ENCODE measurements around the gene ZBTB16.

Gene ZBTB16

DNA sequence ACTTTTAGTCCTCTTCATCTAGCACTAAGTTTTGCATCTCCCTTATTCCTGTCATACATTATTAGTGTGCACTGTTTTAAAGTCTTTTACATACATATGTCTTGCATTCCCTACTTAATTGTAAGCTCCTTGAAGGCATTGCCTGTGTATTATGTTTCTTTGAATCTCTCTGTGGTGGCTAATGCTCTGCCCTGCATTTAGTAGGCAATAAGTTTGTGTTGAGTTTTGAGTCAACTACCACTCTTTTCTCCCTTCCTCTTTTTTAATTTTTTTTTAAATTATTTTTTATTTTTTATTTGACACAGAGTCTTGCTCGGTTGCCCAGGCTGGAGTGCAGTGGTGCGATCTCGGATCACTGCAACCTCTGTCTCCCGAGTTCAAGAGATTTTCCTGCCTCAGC is 78.9 kb downstream of the ZBTB16 start:
- peaks cover 92% of the 10 kb centered on the region for H3K4me1 ChIP-seq (ENCODE audit: insufficient read depth, low read length)
- H3K9ac ChIP-seq (ENCODE audit: low read length): no peak overlapping the region
- no peak overlapping the region for H3K4me3 ChIP-seq (ENCODE audit: low read depth in 1 of 2, low read length in 2 of 2)
- no peaks in the 10 kb centered on the region for H3K9me3 ChIP-seq (ENCODE audit: low read length)
- H3K36me3 ChIP-seq (ENCODE audit: insufficient read depth, low read length): peaks cover 4% of the 10 kb centered on the region
- no peaks in the 10 kb centered on the region for H3K27me3 ChIP-seq (ENCODE audit: control insufficient read depth in 1 of 2, insufficient read depth in 2 of 2, low read length in 2 of 2)
- no peak overlapping the region for H3K27ac ChIP-seq (ENCODE audit: low read depth, low read length)

DNA sequence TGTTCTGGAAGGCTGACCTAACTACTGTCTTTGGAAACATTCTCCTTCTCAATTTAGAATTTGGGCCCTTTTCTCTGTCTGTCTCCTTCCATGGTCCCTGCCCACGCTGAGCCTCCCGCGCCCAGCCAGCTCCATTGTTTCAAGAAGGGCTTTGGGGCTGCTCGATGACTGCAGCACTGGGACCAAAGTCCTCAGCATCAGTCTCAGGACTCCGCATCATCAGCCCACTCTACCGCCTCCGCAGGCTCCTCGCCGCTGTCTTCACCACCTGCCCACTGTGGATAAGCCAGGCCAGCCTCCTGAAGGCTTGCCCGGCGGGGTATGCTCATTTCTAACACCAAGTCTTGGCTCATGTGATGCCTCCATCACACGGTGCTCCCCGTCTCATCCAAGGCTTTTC is 81.3 kb downstream of the ZBTB16 start:
- H3K4me3 ChIP-seq (ENCODE audit: low read depth in 1 of 2, low read length in 2 of 2): no peak overlapping the region
- H3K9ac ChIP-seq (ENCODE audit: low read length): no peak overlapping the region
- peaks cover 4% of the 10 kb centered on the region for H3K36me3 ChIP-seq (ENCODE audit: insufficient read depth, low read length)
- H3K9me3 ChIP-seq (ENCODE audit: low read length): no peaks in the 10 kb centered on the region
- H3K27me3 ChIP-seq (ENCODE audit: control insufficient read depth in 1 of 2, insufficient read depth in 2 of 2, low read length in 2 of 2): no peaks in the 10 kb centered on the region
- peaks cover 91% of the 10 kb centered on the region for H3K4me1 ChIP-seq (ENCODE audit: insufficient read depth, low read length)
- H3K27ac ChIP-seq (ENCODE audit: low read depth, low read length): no peak overlapping the region

DNA sequence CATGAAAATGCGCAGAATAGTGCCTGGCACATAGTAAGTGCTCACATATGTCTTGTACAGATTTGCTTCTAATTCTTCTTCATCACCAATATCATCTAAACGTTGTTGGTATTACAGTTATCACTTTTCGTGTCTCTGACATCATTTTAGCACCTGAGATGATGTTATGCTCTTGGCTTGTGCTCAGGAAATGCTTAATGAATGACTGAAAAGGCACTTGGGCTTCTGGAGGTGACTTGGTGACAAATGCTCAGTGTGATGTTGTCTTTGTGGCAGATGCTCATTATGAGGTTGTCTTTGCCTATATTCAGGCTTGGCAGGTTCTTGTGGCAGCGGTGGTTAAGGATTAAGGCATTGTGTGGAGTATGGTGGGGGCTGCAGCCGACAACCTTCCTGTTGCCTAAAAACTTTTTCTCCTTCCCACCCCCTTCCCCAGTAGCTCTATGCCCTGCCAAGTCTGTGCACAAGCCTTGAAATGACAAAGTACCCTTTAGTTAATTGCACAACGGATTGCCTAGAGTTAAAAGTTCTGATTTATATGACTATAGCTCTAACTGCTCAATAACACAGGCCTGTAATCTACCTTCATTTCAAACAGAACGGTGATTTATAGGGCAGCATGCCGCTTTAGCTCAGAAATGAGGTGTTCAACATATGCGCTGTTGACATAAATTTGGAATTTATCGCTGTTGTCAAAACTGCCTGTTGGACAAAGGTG is 82.5 kb downstream of the ZBTB16 start:
- H3K4me1 ChIP-seq (ENCODE audit: insufficient read depth, low read length): peaks cover 82% of the 10 kb centered on the region
- no peaks in the 10 kb centered on the region for H3K9me3 ChIP-seq (ENCODE audit: low read length)
- no peak overlapping the region for H3K9ac ChIP-seq (ENCODE audit: low read length)
- no peak overlapping the region for H3K4me3 ChIP-seq (ENCODE audit: low read depth in 1 of 2, low read length in 2 of 2)
- H3K27me3 ChIP-seq (ENCODE audit: control insufficient read depth in 1 of 2, insufficient read depth in 2 of 2, low read length in 2 of 2): no peaks in the 10 kb centered on the region
- H3K27ac ChIP-seq (ENCODE audit: low read depth, low read length): peak overlapping the region; percentile 46
- peaks cover 3% of the 10 kb centered on the region for H3K36me3 ChIP-seq (ENCODE audit: insufficient read depth, low read length)

DNA sequence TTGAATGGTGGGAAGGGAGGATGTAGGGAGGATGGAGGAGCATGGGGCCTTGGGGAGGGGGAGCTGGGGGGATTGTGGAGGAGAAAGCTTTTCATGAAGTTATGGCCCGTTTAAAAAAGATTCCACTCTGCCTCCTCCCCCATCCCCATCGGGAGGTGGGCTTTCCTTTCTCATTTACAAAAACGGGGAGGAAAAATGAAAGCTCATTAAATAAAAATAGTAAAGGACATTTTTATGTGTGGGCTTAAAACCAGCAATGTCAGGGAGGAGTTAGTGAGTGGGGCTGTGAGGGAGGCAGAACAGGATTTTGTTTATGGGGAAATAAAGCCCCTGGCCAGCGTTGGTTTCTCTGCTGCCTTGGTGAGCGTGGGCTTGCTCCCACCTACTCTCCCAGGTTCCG is 83.2 kb downstream of the ZBTB16 start:
- no peak overlapping the region for H3K4me3 ChIP-seq (ENCODE audit: low read depth in 1 of 2, low read length in 2 of 2)
- H3K9ac ChIP-seq (ENCODE audit: low read length): no peak overlapping the region
- peaks cover 82% of the 10 kb centered on the region for H3K4me1 ChIP-seq (ENCODE audit: insufficient read depth, low read length)
- no peaks in the 10 kb centered on the region for H3K36me3 ChIP-seq (ENCODE audit: insufficient read depth, low read length)
- H3K27ac ChIP-seq (ENCODE audit: low read depth, low read length): peak overlapping the region; percentile 59
- H3K27me3 ChIP-seq (ENCODE audit: control insufficient read depth in 1 of 2, insufficient read depth in 2 of 2, low read length in 2 of 2): no peaks in the 10 kb centered on the region
- H3K9me3 ChIP-seq (ENCODE audit: low read length): no peaks in the 10 kb centered on the region

DNA sequence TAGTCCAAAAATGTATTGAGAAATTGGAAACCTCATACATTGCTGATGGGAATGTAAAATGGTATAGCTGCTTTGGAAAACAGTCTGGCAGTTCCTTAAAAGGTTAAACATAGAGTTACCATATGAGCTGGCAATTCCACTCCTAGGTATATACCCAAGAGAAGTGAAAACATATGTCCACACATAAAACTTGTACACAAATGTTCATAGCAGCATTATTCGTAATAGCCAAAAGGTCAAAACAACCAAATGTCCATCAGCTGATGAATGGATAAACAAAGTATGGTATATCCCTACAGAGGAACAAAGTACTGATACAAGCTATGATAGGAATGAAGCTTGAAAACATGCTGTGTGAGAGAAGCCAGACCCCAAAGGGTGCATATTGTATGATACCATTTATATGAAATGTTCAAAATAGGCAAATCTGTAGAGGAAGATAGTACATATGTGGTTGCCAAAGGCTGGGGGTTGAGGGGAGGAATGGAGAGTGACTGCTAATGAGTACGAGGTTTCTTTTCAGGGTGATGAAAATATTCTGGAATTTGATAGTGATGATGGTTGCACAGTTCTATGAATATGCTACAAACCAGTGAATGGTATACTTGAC is 85.8 kb downstream of the ZBTB16 start:
- Histone ChIP-seq H3K27ac (ENCODE audit: low read depth, low read length) (peak overlapping the region; percentile 20), H3K27me3 (ENCODE audit: control insufficient read depth in 1 of 2, insufficient read depth in 2 of 2, low read length in 2 of 2) (no peaks in the 10 kb centered on the region), H3K9ac (ENCODE audit: low read length) (no peak overlapping the region), H3K9me3 (ENCODE audit: low read length) (no peaks in the 10 kb centered on the region), H3K4me3 (ENCODE audit: low read depth in 1 of 2, low read length in 2 of 2) (no peak overlapping the region), H3K36me3 (ENCODE audit: insufficient read depth, low read length) (no peaks in the 10 kb centered on the region), H3K4me1 (ENCODE audit: insufficient read depth, low read length) (peaks cover 83% of the 10 kb centered on the region)

DNA sequence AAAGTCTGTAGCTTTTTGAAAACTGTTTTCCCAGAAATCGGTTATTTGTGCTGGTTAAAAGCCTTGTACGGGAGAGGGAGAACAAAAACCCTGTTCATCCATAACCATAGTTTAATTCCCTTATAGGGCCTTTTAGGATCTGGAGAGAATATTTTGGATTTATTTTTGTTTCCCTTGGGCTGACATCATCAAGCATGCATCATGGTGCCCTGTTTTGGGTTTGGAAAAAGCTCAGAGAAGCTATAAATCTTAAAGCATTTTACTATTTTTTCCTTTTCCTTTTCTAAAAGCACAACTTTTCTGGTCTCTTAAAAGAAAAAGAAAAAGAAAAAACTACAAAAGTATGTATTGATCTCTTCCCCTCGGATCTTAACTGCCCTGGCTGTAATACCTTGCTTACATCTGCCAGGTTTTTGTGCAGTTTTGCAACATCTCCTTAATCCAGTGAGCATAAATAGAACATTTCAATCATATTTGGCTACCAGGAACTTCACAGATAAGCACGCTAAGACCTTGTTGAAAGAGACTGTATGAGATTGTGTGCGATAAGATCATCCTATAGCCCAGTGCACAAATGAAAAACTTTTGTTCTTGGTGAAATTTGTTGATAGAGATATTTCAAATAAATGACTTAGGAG is 88.0 kb downstream of the ZBTB16 start:
- Histone ChIP-seq H3K27ac (ENCODE audit: low read depth, low read length) (peak overlapping the region; percentile 28), H3K36me3 (ENCODE audit: insufficient read depth, low read length) (no peaks in the 10 kb centered on the region), H3K4me3 (ENCODE audit: low read depth in 1 of 2, low read length in 2 of 2) (no peak overlapping the region), H3K4me1 (ENCODE audit: insufficient read depth, low read length) (peaks cover 77% of the 10 kb centered on the region), H3K9me3 (ENCODE audit: low read length) (no peaks in the 10 kb centered on the region), H3K9ac (ENCODE audit: low read length) (no peak overlapping the region), H3K27me3 (ENCODE audit: control insufficient read depth in 1 of 2, insufficient read depth in 2 of 2, low read length in 2 of 2) (no peaks in the 10 kb centered on the region)

DNA sequence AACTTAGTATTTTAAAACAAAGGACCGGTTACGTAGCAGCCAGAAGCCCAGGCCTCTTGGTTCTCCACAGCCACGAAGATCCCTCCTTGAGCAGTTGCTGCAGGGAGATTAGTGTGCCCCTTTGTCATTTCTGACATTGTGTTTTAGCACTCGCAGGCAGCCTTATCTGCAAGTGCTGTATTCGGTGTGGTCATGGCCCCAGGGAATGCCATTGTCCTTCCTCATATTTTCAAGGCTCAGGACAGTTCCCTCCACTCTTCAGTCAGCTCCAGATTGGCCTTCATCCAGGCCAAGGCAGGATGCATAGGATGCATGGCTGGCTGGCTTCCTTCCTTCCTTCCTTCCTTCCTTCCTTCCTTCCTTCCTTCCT is 88.5 kb downstream of the ZBTB16 start:
- Histone ChIP-seq H3K9me3 (ENCODE audit: low read length) (no peaks in the 10 kb centered on the region), H3K4me3 (ENCODE audit: low read depth in 1 of 2, low read length in 2 of 2) (no peak overlapping the region), H3K27me3 (ENCODE audit: control insufficient read depth in 1 of 2, insufficient read depth in 2 of 2, low read length in 2 of 2) (no peaks in the 10 kb centered on the region), H3K27ac (ENCODE audit: low read depth, low read length) (peak overlapping the region; percentile 28), H3K9ac (ENCODE audit: low read length) (no peak overlapping the region), H3K4me1 (ENCODE audit: insufficient read depth, low read length) (peaks cover 75% of the 10 kb centered on the region), H3K36me3 (ENCODE audit: insufficient read depth, low read length) (no peaks in the 10 kb centered on the region)

DNA sequence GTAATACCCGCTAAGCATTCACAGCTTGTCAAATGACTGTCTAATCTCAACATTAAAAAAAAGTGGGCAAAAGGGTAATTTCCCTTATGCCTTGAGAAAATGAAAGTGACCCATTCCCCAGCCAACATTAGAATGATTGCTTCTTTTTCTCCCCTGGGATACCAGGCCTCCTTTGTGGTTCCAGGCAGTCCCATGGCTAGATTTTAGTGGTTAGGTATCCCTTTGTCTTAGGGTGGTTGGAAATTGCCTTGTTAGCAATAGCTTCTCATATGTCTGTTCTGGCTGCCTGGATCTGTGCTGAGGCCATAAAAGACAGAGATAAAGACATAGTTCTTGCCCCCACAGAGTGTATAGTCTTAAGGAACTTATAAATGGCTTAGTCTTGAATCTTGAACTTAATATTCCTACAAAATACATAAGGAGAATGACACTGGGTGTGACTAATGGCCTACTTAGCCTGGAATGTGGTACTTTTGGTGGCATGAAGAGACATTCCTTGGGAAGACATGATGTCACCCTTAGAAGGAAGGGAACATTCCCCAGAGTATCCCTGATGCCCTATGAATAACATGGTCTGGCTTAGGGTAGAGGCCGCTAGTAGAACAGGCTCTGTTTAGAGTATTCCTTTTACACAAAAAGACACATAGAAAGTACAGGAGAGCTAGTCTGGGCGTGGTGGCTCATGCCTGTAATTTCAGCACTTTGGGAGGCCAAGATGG is 90.3 kb downstream of the ZBTB16 start:
- peaks cover 64% of the 10 kb centered on the region for H3K4me1 ChIP-seq (ENCODE audit: insufficient read depth, low read length)

DNA sequence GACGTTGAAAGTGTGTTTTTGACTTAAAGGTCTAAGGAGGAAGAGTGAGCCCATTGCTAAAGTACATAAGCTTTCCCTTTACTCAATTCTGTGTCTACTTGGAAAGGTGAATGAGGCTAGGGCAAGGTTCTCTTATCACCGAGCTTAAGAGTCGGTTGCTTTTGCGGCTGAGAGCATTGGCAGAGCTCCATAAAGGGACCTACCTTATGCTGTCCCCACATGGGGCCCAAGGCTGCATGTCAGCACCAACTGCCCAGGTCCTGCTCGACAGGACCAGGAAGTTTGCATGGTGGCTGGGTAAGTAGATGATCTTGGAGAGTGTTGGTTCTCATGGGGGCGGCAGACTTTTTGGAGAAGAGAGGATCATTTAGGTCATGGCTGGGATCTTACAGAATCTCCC is 91.2 kb downstream of the ZBTB16 start:
- Histone ChIP-seq H3K9me3 (ENCODE audit: low read length) (no peaks in the 10 kb centered on the region), H3K9ac (ENCODE audit: low read length) (no peak overlapping the region), H3K4me1 (ENCODE audit: insufficient read depth, low read length) (peaks cover 61% of the 10 kb centered on the region), H3K27me3 (ENCODE audit: control insufficient read depth in 1 of 2, insufficient read depth in 2 of 2, low read length in 2 of 2) (no peaks in the 10 kb centered on the region), H3K4me3 (ENCODE audit: low read depth in 1 of 2, low read length in 2 of 2) (no peak overlapping the region), H3K27ac (ENCODE audit: low read depth, low read length) (no peak overlapping the region), H3K36me3 (ENCODE audit: insufficient read depth, low read length) (no peaks in the 10 kb centered on the region)

More for the DNA sequence above, 90.3 kb downstream of the ZBTB16 start:
- Histone ChIP-seq H3K9ac (ENCODE audit: low read length) (no peak overlapping the region), H3K27me3 (ENCODE audit: control insufficient read depth in 1 of 2, insufficient read depth in 2 of 2, low read length in 2 of 2) (no peaks in the 10 kb centered on the region), H3K4me3 (ENCODE audit: low read depth in 1 of 2, low read length in 2 of 2) (no peak overlapping the region), H3K36me3 (ENCODE audit: insufficient read depth, low read length) (no peaks in the 10 kb centered on the region), H3K9me3 (ENCODE audit: low read length) (no peaks in the 10 kb centered on the region), H3K27ac (ENCODE audit: low read depth, low read length) (no peak overlapping the region)

DNA sequence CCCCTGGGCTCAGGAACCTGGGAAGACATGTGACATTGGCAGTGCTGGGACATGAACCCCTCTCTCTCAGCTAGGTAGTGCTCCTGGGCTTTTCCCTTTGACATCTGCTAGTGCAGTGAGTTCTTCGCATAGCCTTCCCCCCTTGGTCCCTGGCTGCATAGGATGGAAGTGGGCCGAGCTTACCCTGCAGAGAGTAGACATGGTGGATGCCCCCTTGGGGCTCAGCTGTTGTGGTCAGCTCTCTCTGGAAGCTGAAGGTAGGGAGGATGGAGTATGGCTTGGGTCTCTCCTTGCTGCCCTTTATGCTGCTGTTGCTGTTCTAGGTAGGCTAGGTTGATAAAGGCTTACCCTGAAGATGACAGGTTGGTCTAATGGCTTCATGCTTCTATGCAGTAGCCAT is 92.1 kb downstream of the ZBTB16 start:
- Histone ChIP-seq H3K27ac (ENCODE audit: low read depth, low read length) (no peak overlapping the region), H3K36me3 (ENCODE audit: insufficient read depth, low read length) (peaks cover 7% of the 10 kb centered on the region), H3K4me3 (ENCODE audit: low read depth in 1 of 2, low read length in 2 of 2) (no peak overlapping the region), H3K9me3 (ENCODE audit: low read length) (no peaks in the 10 kb centered on the region), H3K9ac (ENCODE audit: low read length) (no peak overlapping the region), H3K4me1 (ENCODE audit: insufficient read depth, low read length) (peaks cover 67% of the 10 kb centered on the region), H3K27me3 (ENCODE audit: control insufficient read depth in 1 of 2, insufficient read depth in 2 of 2, low read length in 2 of 2) (no peaks in the 10 kb centered on the region)

DNA sequence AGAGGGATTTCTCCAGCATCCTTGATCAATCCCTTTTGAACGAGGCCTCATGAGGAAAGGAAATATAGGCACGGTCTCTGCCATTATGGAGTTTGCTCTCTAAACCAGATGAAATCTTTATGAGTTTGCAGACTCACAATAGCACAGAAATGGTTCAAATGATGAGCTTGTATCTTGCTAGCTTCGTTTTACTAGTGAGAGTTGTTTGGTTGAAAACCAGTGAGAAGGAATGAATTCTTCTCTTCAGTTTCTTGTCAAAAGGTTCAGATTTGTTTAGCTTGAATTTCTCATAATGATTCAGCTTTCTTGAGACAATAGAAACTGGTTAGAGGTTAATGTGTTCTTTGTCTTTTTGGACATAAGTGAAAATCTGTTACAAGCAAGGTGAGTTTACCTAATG is 92.7 kb downstream of the ZBTB16 start:
- Histone ChIP-seq H3K9ac (ENCODE audit: low read length) (no peak overlapping the region), H3K27me3 (ENCODE audit: control insufficient read depth in 1 of 2, insufficient read depth in 2 of 2, low read length in 2 of 2) (no peaks in the 10 kb centered on the region), H3K36me3 (ENCODE audit: insufficient read depth, low read length) (peaks cover 12% of the 10 kb centered on the region), H3K4me1 (ENCODE audit: insufficient read depth, low read length) (peaks cover 68% of the 10 kb centered on the region), H3K9me3 (ENCODE audit: low read length) (no peaks in the 10 kb centered on the region), H3K4me3 (ENCODE audit: low read depth in 1 of 2, low read length in 2 of 2) (no peak overlapping the region), H3K27ac (ENCODE audit: low read depth, low read length) (peak overlapping the region; percentile 0)
